WTC11 (cell line): ENCODE results near the gene METTL13. TPM values are rescaled to one million over a fixed set of nuclear protein-coding genes. Genes with fewer than 3 reads are reported as not detected.

ENCODE experiments used
- ATAC-seq: fragments of 200-7000 bp; cut with Tn5 transposase; 2 replicates; pipeline ENCODE4 v1.10.0; 2021; ENCODE audit warnings: mild to moderate bottlenecking, moderate library complexity
- CTCF ChIA-PET: fragments of 300-600 bp; sonication (Branson Sonifier 250); formaldehyde crosslinking; loops from one replicate; lab custom pipeline; 2021; ENCODE audit warnings: antibody characterized with exemption; lab: Charles Lee
- POLR2A ChIA-PET: fragments of 350-600 bp; sonication (Branson Sonifier 250); formaldehyde crosslinking; loops from one replicate; lab custom pipeline; 2021; ENCODE audit warnings: antibody characterized with exemption; lab: Charles Lee
- DNase-seq: peaks from one replicate; pipeline ENCODE4 v3.0.0; 2021; ENCODE audit warnings: low spot score
- H3K27ac Mint-ChIP-seq: 2 replicates; pipeline ENCODE4 v1.8.0; 2021; ENCODE audit warnings: mixed read lengths
- H3K27me3 Mint-ChIP-seq: 2 replicates; pipeline ENCODE4 v1.8.0; 2021; ENCODE audit warnings: low read depth, mild to moderate bottlenecking, moderate library complexity, mixed read lengths
- H3K36me3 Mint-ChIP-seq: 2 replicates; pipeline ENCODE4 v1.8.0; 2021; ENCODE audit warnings: mixed read lengths
- H3K4me1 Mint-ChIP-seq: 2 replicates; pipeline ENCODE4 v1.8.0; 2022; ENCODE audit warnings: mixed read lengths
- H3K4me3 Mint-ChIP-seq: 2 replicates; pipeline ENCODE4 v1.8.0; 2021; ENCODE audit warnings: mild to moderate bottlenecking, moderate library complexity, mixed read lengths
- H3K9me3 Mint-ChIP-seq: 2 replicates; pipeline ENCODE4 v1.8.0; 2021; ENCODE audit warnings: mixed read lengths
- ATF2 ChIP-seq: sonication (generic); formaldehyde crosslinking; IDR thresholded peaks from 2 replicates; pipeline ENCODE4 v1.8.1; 2022; ENCODE audit warnings: low read depth, missing genetic modification reagents, borderline replicate concordance
- ELF4 ChIP-seq: sonication (generic); formaldehyde crosslinking; IDR thresholded peaks from 2 replicates; pipeline ENCODE4 v1.8.1; 2022; ENCODE audit warnings: low read depth, mild to moderate bottlenecking, moderate library complexity, missing genetic modification reagents
- FOXP1 ChIP-seq: sonication (generic); formaldehyde crosslinking; IDR thresholded peaks from 2 replicates; pipeline ENCODE4 v1.8.0; 2022; ENCODE audit warnings: missing genetic modification reagents, mild to moderate bottlenecking, moderate library complexity, borderline replicate concordance
- GTF2I ChIP-seq: fragments of 250-450 bp; sonication (Bioruptor Pico); conservative IDR thresholded peaks from 2 replicates; pipeline ENCODE4 v1.4.0; 2021; ENCODE audit warnings: mild to moderate bottlenecking
- HMGA2 ChIP-seq: fragments of 250-450 bp; sonication (Bioruptor Pico); IDR thresholded peaks from 2 replicates; pipeline ENCODE4 v1.4.0; 2021; ENCODE audit warnings: mild to moderate bottlenecking, moderate library complexity
- HMGXB4 ChIP-seq: sonication (generic); formaldehyde crosslinking; IDR thresholded peaks from 2 replicates; pipeline ENCODE4 v1.8.1; 2023; ENCODE audit warnings: mild to moderate bottlenecking, moderate library complexity, missing genetic modification reagents
- JUN ChIP-seq: sonication (generic); formaldehyde crosslinking; IDR thresholded peaks from 2 replicates; pipeline ENCODE4 v1.8.0; 2023; ENCODE audit warnings: mild to moderate bottlenecking, missing genetic modification reagents
- KAT7 ChIP-seq: sonication (generic); formaldehyde crosslinking; IDR thresholded peaks from 2 replicates; pipeline ENCODE4 v1.8.1; 2023; ENCODE audit warnings: missing genetic modification reagents, mild to moderate bottlenecking, borderline replicate concordance
- MXD4 ChIP-seq: fragments of 250-450 bp; sonication (Bioruptor Pico); IDR thresholded peaks from 2 replicates; pipeline ENCODE4 v1.8.0; 2021; ENCODE audit warnings: mild to moderate bottlenecking, moderate library complexity, borderline replicate concordance
- SMAD3 ChIP-seq: sonication (generic); formaldehyde crosslinking; IDR thresholded peaks from 2 replicates; pipeline ENCODE4 v1.8.0; 2022; ENCODE audit warnings: missing genetic modification reagents, mild to moderate bottlenecking, borderline replicate concordance
- ZNF219 ChIP-seq: sonication (generic); formaldehyde crosslinking; IDR thresholded peaks from 2 replicates; pipeline ENCODE4 v1.8.0; 2023; ENCODE audit warnings: missing genetic modification reagents, mild to moderate bottlenecking, borderline replicate concordance
- ZNF263 ChIP-seq: sonication (generic); formaldehyde crosslinking; IDR thresholded peaks from 2 replicates; pipeline ENCODE4 v1.8.1; 2022; ENCODE audit warnings: low read depth, mild to moderate bottlenecking, moderate library complexity, missing genetic modification reagents
- ZNF317 ChIP-seq: sonication (generic); formaldehyde crosslinking; IDR thresholded peaks from 2 replicates; pipeline ENCODE4 v1.8.1; 2023; ENCODE audit warnings: low read depth, mild to moderate bottlenecking, moderate library complexity, missing genetic modification reagents, borderline replicate concordance
- total RNA-seq: library from RNA; stranded (reverse); gene quantifications from 3 replicates; pipeline ENCODE4 v1.2.3, GENCODE V29; 2021
- TF ChIP-seq, protein P1 (sequence below): sonication (generic); formaldehyde crosslinking; IDR thresholded peaks from 2 replicates; pipeline ENCODE4 v1.8.1; 2023; ENCODE audit warnings: mild to moderate bottlenecking, missing genetic modification reagents, moderate library complexity
- TF ChIP-seq, protein P2 (sequence below): fragments of 250-450 bp; sonication (Bioruptor Pico); conservative IDR thresholded peaks from 2 replicates; pipeline ENCODE4 v1.9.0; 2021; ENCODE audit warnings: mild to moderate bottlenecking
- TF ChIP-seq, protein P3 (sequence below): sonication (generic); formaldehyde crosslinking; IDR thresholded peaks from 2 replicates; pipeline ENCODE4 v1.8.1; 2023; ENCODE audit warnings: mild to moderate bottlenecking, missing genetic modification reagents, borderline replicate concordance
- TF ChIP-seq, protein P4 (sequence below): sonication (generic); formaldehyde crosslinking; IDR thresholded peaks from 2 replicates; pipeline ENCODE4 v1.8.1; 2022; ENCODE audit warnings: mild to moderate bottlenecking, missing genetic modification reagents, moderate library complexity, borderline replicate concordance
- TF ChIP-seq, protein P5 (sequence below): fragments of 250-450 bp; sonication (Bioruptor Pico); IDR thresholded peaks from 2 replicates; pipeline ENCODE4 v1.8.0; 2021; ENCODE audit warnings: mild to moderate bottlenecking

Gene METTL13
- total RNA-seq, 1 experiment from 2014 or later, result 46.5 TPM

DNA sequence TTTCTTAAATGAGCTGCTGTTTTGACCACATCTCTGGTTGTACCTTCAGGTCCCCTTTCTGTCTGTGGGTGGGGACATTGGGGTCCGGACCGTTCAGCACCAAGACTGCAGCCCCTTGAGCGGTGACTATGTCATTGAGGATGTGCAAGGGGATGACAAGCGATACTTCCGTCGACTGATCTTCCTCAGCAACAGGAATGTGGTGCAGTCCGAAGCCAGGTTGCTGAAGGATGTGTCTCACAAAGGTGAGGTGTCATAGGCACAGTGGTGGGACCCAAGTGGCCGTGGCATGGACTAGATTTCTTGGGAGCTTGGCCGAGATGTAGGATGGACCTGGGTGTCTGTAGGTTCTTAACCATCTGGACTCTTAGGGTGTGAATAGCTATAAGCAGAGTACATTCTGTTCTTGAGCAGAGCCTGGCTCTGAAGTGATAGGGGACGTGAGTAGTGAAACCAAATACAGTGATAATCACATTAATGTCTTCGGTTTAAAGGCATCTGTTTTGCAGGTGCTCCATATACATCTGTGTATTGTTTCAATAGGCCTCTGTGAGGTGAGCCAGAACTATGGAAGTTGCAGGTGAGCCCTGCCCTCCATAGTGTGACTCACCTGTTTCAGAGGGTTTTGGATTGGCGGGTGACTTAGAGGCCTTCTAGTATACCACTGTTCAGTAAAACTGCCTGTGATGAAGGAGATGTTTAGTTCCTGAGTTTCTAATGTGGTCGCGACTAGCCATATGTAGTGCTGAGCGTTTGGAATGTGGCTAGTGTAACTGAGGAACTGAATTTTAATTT lies 6.4 kb downstream of the METTL13 start:
- ChIA-PET POLR2A (no interaction called here), CTCF (no interaction called here)
- no peaks in the 10 kb centered on the region for H3K9me3 Mint-ChIP-seq
- no peak for TF ChIP-seq JUN (CRISPR knock-in tag)
- no peak overlapping the region for H3K27ac Mint-ChIP-seq
- ATAC-seq (no peak), DNase-seq (no peak)
- H3K4me3 Mint-ChIP-seq, result no peak overlapping the region
- H3K4me1 Mint-ChIP-seq, result peaks cover 8% of the 10 kb centered on the region
- H3K36me3 Mint-ChIP-seq, result peaks cover 84% of the 10 kb centered on the region
- H3K27me3 Mint-ChIP-seq, result no peaks in the 10 kb centered on the region

- Mint-ChIP-seq H3K27ac (no peak overlapping the region), H3K9me3 (no peaks in the 10 kb centered on the region), H3K4me3 (no peak overlapping the region), H3K27me3 (no peaks in the 10 kb centered on the region), H3K36me3 (peaks cover 83% of the 10 kb centered on the region), H3K4me1 (peaks cover under 1% of the 10 kb centered on the region; the same call in 1 of the 2 replicates)
- DNase-seq (no peak), ATAC-seq (no peak)
- TF ChIP-seq, protein P1, sequence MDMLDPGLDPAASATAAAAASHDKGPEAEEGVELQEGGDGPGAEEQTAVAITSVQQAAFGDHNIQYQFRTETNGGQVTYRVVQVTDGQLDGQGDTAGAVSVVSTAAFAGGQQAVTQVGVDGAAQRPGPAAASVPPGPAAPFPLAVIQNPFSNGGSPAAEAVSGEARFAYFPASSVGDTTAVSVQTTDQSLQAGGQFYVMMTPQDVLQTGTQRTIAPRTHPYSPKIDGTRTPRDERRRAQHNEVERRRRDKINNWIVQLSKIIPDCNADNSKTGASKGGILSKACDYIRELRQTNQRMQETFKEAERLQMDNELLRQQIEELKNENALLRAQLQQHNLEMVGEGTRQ (CRISPR knock-in tag), result no peak
- TF ChIP-seq ZNF317 (no peak), GTF2I (CRISPR knock-in tag) (no peak), ATF2 (CRISPR knock-in tag) (no peak), FOXP1 (CRISPR knock-in tag) (no peak), MXD4 (CRISPR knock-in tag) (no peak), HMGXB4 (CRISPR knock-in tag) (no peak), ZNF219 (CRISPR knock-in tag) (no peak), ELF4 (CRISPR knock-in tag) (no peak)
- TF ChIP-seq, protein P2, sequence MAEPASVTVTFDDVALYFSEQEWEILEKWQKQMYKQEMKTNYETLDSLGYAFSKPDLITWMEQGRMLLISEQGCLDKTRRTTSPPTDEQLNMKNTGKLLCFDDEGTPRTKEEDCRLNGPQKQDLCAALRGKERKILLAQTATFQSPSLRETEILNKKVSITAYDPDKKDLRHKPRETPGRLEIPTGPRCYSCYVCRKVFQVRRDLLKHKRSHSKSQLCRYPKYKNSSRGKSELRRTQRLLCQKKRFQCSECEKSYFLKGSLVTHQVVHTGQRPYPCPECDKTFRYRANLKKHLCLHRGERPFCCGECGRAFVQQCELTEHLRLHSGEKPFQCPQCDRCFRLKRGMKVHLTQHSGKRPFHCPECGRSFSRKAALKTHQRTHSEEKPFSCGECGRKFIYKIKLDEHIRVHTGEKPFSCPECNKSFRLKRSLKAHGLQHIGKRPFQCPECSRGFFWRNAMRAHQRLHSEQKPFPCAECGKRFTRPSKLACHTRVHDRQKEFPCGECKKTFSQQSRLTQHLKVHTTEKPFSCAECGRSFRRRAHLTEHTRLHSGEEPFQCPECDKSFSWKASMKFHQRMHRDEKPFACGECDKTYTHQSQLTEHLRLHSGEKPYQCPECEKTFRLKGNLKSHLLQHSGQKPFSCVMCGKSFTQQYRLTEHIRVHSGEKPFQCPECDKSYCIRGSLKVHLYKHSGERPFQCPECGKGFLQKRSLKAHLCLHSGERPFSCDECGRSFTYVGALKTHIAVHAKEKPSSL, result no peak
- CTCF ChIA-PET, result no interaction called here
- POLR2A ChIA-PET, result no interaction called here
Measured at GRCh38 chr1:171788696-171789095, 7.2 kb downstream of the METTL13 start.

DNA sequence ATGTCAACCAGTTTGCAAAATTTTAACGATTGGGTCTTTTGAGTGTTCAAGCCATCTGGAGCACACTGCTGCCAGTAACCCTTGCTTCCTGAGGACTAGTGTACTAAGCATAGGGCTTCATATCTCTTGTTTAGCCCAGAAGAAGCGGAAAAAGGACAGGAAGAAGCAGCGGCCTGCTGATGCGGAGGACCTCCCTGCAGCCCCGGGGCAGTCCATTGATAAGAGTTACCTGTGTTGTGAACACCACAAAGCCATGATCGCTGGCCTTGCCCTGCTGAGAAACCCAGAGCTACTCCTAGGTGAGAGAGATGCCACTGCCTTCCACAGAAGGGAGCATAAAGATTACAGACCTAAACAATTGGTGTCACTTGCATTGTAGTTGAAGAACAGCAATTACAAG lies 8.9 kb downstream of the METTL13 start:
- H3K27me3 Mint-ChIP-seq, result no peaks in the 10 kb centered on the region
- POLR2A ChIA-PET, result no interaction called here
- H3K9me3 Mint-ChIP-seq, result no peaks in the 10 kb centered on the region
- H3K4me3 Mint-ChIP-seq, result no peak overlapping the region
- H3K27ac Mint-ChIP-seq, result no peak overlapping the region
- CTCF ChIA-PET, result no interaction called here
- DNase-seq, result no peak
- H3K4me1 Mint-ChIP-seq, result no peaks in the 10 kb centered on the region
- ATAC-seq, result no peak
- peaks cover 84% of the 10 kb centered on the region for H3K36me3 Mint-ChIP-seq
- TF ChIP-seq HMGA2 (CRISPR knock-in tag), result no peak
- TF ChIP-seq, protein P3, sequence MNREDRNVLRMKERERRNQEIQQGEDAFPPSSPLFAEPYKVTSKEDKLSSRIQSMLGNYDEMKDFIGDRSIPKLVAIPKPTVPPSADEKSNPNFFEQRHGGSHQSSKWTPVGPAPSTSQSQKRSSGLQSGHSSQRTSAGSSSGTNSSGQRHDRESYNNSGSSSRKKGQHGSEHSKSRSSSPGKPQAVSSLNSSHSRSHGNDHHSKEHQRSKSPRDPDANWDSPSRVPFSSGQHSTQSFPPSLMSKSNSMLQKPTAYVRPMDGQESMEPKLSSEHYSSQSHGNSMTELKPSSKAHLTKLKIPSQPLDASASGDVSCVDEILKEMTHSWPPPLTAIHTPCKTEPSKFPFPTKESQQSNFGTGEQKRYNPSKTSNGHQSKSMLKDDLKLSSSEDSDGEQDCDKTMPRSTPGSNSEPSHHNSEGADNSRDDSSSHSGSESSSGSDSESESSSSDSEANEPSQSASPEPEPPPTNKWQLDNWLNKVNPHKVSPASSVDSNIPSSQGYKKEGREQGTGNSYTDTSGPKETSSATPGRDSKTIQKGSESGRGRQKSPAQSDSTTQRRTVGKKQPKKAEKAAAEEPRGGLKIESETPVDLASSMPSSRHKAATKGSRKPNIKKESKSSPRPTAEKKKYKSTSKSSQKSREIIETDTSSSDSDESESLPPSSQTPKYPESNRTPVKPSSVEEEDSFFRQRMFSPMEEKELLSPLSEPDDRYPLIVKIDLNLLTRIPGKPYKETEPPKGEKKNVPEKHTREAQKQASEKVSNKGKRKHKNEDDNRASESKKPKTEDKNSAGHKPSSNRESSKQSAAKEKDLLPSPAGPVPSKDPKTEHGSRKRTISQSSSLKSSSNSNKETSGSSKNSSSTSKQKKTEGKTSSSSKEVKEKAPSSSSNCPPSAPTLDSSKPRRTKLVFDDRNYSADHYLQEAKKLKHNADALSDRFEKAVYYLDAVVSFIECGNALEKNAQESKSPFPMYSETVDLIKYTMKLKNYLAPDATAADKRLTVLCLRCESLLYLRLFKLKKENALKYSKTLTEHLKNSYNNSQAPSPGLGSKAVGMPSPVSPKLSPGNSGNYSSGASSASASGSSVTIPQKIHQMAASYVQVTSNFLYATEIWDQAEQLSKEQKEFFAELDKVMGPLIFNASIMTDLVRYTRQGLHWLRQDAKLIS (CRISPR knock-in tag), result no peak
- TF ChIP-seq, protein P4, sequence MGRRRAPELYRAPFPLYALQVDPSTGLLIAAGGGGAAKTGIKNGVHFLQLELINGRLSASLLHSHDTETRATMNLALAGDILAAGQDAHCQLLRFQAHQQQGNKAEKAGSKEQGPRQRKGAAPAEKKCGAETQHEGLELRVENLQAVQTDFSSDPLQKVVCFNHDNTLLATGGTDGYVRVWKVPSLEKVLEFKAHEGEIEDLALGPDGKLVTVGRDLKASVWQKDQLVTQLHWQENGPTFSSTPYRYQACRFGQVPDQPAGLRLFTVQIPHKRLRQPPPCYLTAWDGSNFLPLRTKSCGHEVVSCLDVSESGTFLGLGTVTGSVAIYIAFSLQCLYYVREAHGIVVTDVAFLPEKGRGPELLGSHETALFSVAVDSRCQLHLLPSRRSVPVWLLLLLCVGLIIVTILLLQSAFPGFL (CRISPR knock-in tag), result no peak
- no peak for TF ChIP-seq FOXP1 (CRISPR knock-in tag)
- TF ChIP-seq, protein P5, sequence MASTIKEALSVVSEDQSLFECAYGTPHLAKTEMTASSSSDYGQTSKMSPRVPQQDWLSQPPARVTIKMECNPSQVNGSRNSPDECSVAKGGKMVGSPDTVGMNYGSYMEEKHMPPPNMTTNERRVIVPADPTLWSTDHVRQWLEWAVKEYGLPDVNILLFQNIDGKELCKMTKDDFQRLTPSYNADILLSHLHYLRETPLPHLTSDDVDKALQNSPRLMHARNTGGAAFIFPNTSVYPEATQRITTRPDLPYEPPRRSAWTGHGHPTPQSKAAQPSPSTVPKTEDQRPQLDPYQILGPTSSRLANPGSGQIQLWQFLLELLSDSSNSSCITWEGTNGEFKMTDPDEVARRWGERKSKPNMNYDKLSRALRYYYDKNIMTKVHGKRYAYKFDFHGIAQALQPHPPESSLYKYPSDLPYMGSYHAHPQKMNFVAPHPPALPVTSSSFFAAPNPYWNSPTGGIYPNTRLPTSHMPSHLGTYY, result no peak
- no peak for TF ChIP-seq KAT7 (CRISPR knock-in tag)
- no peak for TF ChIP-seq SMAD3 (CRISPR knock-in tag)
- TF ChIP-seq ZNF263 (CRISPR knock-in tag), result no peak
